Hepatocyte (in vitro differentiated cells): ENCODE measurements around the gene OTOA.

ENCODE experiments used
- CTCF ChIP-seq: fragments of 200-600 bp; sonication (generic); IDR thresholded peaks from 2 replicates; pipeline ENCODE4 v1.5.1; 2016; ENCODE audit warnings: antibody characterized with exemption, mild to moderate bottlenecking; ENCODE audit not compliant: poor library complexity
- EZH2 ChIP-seq: fragments of 200-600 bp; sonication (generic); IDR thresholded peaks from 2 replicates; pipeline ENCODE4 v1.6.1; 2016; ENCODE audit warnings: antibody characterized with exemption, mild to moderate bottlenecking, borderline replicate concordance

DNA sequence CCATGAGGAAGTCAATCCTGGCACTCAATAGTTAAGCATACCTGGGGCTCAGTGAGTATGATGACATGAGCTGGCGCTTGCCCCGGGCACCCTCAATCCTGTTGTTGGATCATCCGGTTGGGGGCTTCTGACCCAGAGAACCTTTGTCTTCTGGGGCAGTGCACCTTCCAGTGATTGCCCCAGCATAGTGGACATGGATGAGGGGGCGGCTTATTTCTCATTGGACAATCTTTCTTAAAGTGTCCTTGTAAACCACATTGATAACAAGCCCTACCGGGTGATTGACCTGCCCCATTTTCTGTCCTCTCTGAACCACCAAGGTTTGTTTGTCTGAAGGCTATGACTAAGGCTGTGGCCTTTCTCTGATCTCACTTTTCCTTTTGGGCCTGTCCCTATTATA is 29.6 kb upstream of the OTOA start:
- TF ChIP-seq CTCF (no peak), EZH2 (no peak)
